NCI-H187 (cell line): ENCODE measurements around the gene FBN3.

Experiments
- DNase-seq, 2 experiments: peaks; one replicate each; lab custom pipeline; 2025; lab: John Stamatoyannopoulos, UW

Gene FBN3

DNA sequence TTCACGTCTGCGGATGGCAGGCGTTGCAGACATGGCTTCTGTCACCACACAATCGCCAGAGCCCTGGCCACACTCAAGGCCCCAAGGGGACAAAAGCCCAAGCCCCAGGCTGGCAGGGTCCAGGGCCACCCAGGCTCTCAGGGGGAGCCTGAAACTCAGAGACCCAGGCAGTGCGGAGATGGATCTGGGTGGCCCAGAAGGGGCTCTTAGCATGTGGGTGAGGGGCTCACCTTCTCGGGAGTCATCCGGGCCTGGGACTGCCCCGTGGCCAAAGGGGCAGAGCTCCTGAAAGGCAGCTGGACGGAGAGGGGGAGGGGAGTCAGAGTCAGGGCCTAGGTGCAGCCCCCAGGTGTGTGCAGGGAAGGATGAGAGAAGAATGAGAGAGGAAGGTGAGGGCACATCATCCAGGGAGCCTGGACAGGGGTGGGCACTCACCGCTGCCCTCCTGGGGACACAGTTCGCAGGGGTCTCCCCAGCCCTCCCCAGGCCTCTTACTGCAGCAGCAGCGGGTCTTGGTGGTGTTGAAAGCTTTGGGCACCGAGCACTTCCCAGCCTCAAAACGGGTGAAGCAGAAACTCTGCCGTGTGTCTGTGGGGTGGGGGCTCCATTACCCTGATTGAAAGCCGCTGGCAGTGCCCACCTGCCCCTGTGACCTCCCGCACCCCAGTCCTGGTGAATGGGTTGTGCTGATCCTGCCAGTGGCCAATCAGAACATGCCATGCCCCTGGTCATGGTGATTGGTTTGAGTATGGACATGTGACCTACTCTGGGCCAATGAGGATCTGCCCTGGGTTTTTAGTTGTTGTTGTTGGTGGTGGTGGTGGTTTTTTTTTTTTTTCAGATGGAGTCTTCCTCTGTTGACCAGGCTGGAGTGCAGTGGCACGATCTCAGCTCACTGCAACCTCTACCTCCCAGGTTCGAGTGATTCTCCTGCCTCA lies 59.5 kb downstream of the FBN3 start:
- no peak for DNase-seq

DNA sequence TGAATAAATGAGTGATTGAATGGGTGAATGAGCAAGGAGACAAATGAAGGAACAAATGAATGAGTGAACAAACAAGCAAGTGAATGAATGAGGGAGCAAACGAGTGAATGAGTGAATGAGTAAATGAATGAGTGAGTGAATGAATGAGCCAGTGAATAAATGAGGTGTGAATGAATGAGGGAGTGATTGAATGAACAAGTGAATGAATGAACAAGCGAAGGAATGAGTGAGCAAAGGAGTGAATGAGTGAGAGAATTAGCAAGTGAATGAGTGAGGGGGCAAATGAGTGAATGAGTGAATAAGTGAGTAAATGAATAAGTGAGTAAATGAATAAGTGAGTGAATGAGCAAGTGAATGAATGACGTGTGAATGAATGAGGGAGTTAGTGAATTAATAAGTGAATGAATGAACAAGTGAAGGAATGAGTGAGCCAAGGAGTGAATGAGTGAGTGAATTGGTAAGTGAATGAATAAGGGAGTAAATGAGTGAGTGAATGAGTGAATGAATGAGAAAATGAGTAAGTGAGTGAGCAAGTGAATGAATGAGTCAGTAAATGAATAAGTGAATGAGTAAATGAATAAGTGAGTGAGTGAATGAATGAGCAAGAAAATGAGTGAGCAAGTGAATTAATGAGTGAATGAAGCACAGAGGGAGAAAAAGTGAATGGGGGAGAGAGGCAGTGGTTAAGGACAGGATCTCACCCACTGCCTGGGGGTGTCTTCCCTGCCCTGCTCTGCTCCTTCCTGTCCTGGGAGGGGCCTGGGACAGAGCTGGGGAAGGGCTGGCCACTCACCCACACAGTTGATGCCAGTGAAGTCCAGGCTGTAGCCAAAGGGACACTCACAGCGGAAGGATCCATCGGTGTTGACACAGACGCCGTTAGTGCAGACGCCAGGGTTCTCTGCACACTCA lies 60.4 kb downstream of the FBN3 start:
- no peak for DNase-seq

DNA sequence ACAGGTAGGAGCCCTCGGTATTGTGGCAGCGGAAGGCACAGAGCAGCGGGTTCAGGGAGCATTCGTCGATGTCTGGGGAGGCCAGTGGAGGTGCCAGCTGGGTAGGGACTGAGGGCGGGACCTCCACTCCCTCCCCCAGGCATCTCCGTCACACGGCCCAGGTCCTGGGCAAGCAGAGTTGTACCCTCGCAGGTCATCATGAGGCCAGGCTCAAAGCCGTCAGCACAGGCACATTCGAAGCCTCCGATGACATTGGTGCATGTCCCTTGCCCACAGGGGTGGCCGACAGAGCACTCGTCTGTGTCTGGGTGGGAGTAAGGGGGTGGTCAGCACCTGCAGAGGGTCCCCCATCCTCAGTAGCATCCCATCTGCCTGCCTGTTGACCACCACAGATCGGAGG lies 61.5 kb downstream of the FBN3 start:
- DNase-seq = no peak

DNA sequence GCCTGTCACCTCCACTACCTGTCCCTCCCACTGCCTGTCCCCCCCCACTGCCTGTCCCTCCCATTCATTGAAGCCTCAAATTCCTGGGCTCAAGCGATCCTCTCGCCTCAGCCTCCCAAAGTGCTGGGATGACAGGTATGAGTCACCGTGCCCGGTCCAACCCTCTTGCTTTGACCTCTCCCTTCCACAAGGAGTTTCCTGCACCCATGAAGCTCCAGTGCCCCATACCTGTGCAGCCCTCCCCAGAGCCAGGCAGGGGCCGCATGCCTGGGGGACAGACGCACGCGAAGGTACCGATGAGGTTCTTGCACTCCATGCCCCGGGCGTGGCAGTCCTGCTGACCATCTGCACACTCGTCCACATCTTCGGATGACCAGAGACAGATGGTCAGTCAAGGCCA lies 62.5 kb downstream of the FBN3 start:
- DNase-seq = no peak

DNA sequence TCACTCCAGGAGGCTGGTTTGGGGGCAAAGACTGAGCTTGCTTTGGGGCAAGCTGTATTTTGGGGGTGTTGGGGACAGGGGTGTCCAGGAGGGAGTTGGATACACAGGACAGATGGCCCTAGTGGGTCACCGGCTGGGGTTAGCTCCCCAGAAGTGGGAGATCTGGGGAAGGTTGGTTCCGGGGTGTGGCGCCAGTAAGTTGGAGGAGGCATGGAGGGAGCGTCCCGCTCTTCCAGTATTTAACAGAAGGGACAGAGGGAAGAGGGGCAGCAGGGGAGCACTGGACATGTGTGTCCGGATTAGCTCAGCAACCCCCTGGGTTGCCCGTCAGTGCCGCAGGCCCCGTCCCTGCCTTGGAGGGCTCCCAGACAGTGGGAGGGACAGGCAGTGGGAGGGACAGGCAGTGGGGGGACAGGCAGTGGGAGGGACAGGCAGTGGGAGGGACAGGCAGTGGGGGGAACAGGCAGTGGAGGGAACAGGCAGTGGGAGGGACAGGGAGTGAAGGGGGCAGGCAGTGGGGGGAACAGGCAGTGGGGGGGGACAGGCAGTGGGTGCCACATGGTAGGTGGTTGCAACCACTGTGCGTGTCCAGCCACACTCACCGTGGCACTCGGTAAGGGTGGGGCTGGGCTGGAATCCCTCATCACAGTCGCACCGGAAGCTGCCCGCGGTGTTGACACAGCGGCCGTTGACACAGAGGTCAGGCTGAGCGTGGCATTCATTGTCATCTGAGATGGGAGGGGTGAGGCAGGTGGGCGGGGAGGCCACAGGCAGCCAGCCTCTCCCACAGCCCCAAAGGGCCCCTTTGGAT lies 63.6 kb downstream of the FBN3 start:
- no peak for DNase-seq

DNA sequence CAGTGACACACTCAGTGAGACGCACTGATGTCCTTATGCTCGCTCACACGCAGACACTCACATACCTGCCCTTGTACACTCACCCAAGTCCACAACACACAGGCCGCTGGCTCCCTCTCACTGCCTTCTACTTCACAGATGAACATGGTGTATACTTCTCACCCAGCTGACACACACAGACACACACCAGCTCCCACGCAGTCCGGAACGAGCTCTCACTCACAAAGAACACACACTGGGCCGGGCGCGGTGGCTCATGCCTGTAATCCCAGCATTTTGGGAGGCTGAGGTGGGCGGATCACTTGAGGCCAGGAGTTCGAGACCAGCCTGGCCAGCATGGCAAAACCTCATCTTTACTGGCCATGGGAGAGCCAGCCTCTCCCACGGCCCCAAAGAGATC lies 65.2 kb downstream of the FBN3 start:
- DNase-seq = no peak

DNA sequence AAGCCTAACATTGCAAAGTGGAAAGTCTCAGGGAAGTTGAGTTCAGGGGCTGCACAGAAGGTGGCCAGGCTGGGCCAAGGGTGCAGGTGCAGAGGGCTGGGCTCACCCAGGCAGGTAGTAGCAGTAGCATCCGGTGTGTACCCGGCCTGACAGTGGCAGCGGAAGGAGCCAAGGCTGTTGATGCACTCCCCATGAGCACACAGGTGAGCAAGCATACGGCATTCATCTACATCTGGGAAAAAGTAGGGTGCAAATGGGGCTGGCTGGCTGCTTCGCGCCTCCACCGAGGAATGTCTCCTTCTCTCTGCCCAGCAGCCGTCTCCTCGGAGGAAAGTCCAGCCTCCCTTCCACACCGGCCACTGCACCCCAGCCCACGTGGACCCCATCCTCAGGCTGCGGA lies 66.3 kb downstream of the FBN3 start:
- DNase-seq = no peak

DNA sequence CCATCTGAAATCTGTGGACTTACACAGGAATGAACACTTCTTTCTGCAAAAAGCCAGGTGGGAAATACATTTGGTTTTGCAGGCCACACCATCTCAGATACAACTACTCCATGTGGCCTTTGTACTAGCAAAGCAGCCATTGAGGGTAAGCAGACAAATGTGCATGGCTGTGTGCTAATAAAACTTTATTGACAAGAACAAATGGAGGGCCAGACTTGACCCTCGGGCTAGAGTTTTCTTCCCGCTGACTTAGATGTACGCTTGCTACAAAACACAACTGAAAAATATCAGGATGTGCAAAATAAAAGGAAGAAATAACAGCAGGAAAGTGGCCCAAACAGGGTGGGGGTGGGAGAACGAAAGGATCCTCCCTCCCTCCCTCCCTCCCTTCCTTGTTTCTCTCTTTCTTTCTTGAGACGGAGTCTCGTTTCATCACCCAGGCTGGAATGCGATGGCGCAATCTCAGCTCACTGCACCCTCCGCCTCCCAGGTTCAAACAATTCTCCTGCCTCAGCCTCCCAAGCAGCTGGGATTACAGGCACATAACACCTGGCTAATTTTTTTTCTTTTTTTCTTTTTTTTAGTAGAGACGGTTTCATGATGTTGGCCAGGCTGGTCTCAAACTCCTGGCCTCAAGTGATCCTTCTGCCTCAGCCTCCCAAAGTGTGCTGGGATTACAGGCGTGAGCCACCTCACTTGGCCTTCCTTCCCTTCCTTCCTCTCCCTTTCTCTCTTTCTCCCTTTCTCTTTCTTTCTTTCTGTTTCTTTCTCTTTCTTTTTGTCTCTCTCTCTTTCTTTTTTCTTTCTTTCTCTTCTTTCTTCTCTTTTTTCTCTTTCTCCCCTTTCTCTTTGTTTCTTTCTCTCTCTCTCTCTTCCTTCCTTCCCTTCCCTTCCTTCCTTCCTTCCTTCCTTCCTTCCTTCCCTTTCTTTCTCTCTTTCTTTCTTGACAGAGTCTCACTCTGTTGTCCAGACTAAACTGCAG lies 67.5 kb downstream of the FBN3 start:
- DNase-seq = no peak

DNA sequence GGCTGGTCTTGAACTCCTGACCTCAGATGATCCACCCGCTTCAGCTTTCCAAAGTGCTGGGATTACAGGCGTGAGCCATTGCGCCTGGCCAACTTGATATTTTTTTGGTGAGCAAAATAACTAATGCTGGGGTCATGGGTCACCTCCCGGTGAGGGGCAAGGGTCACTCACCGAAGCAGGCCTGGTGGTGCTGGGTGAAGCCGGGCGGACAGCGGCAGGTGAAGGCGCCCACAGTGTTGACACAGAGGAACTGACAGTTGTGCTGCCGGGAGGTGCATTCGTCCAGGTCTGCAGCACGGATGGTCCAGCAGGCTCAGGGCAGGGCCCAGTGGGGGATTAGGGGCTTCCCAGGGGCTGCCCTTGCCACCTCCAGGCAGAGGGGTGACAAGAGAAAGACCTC lies 68.6 kb downstream of the FBN3 start:
- no peak for DNase-seq

DNA sequence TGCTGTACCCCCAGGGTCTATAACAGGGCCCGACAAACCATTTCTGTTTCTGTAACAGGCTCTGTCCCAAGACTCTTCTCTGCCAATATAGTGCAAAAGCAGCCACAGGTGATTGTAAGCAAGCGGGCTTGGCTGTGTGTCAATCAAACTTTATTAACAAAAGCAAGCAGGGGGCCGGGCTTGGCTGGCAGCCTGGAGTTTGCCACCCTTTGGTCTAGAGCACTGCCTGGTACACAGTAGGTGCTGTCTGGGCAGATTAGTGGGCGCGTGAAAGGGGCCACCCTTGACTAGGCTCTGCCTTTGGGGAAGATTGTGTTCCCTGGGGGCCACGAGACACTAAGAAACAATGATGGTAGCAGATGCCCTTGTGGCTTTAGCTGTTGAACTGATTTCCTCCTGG lies 69.4 kb downstream of the FBN3 start:
- no peak for DNase-seq

DNA sequence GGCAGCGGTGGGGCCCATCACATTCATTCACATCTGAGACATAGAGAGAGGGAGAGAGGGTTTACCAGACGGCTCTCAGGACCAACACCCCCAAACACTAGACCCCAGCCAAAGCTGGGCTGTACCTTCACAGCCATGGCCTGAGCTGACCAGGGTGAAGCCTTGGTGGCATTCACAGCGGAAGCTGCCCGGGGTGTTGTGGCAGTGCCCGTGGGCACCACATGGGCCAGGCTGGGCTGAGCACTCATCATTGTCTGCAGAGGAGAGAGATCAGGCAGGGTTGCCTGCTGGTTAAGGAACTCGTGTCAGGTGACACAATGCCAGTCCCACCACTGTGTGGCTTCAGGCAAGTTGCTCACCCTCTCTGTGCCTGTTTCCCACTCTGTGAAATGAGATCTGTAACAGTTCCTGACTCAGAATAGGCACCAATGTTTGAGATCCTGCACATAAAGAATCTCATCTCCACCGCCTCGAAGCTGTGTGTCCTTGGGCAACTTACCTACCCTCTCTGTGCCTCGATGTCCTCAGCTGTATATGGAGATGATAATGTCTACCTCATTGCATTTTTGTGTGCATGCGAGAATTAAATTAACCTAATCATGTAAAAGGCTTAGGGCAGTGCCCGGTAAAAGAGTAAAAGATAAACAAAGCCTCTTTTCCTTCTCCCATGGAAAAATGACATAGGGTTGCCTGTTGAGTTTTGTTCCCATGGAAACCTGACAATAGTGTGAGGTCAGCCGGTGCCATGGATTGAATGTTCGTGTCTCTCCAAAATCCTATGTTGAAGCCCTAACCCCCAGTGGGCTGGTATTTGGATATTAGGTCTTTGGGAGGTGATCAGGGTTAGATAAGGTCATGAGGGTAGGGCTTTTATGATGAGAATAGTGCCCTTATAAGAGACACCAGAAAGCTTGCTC lies 74.0 kb downstream of the FBN3 start:
- DNase-seq = no peak

DNA sequence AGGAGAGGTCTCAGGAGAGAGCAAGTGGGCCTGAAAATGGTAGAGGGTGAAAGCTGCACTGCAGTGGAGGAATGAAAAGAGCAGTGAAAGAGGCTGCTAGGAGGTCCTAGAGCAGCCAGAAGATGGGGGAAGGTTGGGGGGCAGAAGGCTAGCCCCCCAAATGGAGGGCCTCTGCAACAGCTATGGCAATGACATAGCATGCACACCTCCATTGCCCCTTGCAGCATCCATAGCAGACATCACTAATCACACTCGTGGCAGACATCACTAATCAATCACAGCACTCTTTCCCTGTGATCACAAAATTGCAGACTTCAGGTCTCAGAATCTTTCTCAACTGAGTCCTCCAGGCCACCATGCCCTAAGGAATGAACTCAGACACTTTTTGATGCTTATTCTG lies 74.9 kb downstream of the FBN3 start:
- no peak for DNase-seq

DNA sequence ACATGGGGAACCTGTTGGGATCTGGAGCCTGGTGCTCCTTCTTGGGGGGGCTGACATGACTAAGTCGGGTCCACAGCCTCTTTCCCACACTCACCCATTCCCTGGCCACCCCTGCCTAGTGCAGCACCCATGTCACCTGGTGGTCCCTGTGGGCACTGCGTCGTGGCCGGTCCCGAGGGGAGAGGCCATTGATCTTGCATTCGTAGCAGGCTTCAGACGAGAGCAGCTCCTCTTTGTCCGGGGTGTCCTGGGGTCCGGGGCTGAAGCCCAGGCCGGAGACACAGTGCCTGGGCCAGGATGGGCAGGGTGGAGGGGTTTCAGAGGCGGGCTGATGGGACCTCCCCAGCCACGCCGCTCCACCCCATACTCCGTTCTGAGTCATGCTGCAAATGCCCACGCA lies 77.5 kb downstream of the FBN3 start:
- DNase-seq = no peak

DNA sequence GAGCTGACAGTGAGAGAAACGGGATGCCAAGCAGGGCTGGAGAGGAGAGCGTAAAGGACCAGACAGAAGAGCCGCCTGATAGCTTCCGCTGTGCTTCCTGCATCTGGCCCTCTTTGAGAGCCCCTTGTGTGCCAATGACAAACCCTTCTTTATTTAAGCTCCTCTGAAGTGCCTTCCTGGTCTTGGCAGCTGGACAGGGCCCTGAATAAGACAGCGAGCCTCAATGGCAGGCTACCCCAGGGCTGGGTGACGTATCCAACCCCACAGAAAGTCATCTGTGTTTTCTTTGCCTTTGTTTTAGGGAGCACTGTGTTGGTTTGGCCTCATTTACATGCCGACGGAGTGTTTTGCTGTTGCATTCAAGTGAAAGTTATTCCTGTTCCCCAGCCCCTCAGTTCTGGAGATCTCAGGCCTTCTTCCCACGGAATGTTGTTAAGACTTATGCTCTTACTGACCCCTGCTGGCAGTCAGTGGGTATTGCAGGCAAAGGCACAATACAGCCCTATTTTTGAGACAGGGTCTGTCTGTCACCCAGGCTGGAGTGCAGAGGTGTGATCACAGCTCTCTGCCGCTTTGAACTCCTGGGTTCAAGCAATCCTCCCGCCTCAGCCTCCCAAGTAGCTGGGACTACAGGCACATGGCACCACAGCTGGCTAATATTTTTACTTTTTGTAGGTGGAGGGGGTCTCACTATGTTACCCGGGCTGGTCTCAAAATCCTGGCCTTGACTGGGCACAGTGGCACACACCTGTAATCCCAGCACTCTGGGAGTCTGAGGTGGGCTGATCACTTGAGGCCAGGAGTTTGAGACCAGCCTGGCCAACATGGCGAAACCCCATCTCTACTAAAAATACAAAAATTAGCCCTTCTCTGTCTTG lies 80.1 kb downstream of the FBN3 start:
- DNase-seq = no peak

DNA sequence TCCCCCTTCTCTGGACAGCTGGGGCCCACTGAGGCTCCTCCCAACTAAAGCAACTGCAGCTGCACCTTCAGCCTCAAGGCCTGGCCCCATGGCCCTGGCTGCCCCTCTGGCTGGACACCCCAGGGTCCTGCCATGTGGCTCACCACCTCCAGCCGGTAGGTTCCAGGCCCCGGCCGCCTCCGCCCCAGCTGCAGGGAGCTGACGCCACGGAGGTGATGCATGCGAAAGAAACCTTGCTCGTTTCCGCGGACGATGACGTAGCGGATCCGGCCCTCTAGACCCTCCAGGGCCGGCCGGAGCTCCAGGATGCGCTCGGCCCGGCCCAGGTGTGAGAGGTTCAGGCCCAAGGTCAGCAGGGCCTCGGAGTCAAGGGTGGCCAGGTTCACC lies 83.5 kb downstream of the FBN3 start:
- no peak for DNase-seq

DNA sequence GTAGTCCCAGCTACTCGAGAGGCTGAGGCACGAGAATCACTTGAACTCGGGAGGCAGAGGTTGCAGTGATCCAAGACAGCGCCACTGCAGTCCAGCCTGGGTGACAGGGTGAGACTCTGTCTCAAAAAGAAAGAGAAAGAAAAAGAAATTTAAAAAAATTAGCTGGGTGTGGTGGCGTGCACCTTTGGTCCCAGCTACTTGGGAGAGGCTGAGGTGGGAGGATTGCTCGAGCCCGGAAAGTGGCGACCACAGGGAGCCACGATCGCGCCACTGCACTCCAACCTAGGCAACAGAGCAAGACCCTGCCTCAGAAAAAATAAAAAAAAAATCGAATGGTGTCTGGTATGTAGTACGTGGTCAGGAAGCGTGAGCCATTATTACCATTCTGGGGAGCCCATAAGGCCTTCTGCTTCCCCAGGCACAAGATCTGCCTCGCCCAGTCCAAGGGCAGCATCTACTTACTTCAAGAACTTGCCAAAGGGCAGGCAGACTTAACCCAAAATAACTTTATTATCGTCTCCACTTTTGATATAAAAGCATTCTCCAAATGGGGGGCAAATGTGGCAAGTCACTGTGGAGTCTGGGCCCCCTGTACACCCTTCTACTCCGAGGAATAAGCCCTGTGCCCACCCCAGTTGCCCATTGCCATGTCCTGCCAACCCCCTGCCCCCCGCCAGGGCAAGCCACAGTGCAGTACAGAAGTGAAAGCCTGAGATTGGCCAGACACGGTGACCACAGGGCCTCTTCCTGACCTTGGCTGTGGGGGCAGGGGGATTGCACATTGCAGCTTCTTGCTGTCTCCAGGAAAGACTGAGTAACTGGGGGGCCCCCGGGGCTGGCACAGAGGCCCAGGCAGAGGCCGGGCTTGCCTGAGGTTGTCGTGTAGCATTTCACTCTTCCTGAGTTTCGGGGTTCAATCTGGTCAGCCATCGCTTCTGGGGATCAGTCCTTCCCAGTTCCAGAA lies 84.2 kb downstream of the FBN3 start:
- DNase-seq = no peak

DNA sequence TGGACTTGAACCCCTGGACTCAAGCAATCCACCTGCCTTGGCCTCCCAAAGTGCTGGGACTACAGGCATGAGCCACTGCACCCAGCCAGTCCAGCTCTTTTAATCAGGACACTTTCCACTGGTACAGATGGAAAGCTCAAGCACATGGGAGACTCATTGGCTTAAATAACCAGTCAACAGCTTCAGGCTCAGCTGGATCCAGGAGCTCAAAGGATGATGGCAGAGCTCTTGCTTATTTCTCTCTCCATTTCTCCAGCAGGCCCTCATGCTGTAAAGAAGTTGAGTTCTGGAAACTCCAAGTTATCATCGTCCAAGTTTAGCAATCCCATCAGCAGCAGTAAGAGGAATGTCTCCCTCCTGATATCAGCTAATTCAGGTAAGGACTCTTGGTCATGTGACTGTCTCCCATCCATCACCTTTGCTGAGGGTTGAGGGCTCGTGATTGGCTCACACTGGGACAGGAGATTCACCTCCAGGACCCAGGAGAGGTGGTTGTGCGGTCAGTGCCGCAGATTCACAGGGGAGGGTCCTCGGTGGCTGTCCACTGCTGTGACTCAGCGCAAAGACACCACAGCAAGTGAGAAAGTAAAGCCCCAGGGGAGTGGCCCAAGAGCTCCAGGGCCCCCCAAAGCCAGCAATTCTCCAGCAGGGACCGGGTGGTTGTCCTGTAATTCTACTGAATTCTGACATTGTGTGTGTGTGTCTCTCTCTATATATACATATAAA lies 91.7 kb downstream of the FBN3 start:
- DNase-seq = no peak
